ENCODE measurements around the gene GLCCI1. TPM values are rescaled to one million over a fixed set of nuclear protein-coding genes. Genes with fewer than 3 reads are reported as not detected.

The GLCCI1 gene
- total and polyA plus RNA-seq, 2 of the 8 experiments (the other 6 are each of a cell fraction or from before 2014, with no cell fraction given), result 12.4 to 27.7 TPM

DNA sequence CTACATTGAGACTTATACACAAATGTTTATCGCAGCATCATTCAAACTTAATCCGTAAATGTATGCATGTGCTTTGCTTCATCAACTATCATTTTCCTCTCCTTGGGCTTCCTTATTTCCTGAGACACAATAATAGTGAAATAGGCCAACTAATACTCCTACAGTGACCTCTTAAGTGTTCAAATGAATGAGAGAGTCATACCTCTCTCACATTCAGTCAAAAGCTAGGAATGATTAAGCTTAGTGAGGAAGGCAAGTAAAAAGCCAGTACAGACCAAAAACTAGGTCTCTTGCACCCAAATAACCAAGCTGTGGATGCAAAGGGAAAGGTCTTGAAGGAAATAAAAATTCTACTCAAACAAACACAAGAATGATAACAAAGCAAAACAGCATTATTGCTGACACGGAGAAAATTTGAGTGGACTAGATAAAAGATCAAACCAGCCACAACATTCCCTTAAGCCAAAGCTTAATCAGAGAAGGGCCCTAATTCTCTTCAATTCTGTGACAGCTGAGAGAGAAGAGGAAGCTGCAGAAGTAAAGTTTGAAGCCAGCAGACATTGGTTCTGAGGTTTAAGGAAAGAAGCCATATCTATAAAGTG lies 72.3 kb downstream of the GLCCI1 start:
- H2BK15ac ChIP-seq (ENCODE audit: low read length), result no peak overlapping the region
- 95% methylated on average over 3 of the region's 3 CpGs; no CpG with 5 or more reads in 1 of the 2 experiments for WGBS, 2 experiments (ENCODE audit: extremely low coverage in 1 of 2, insufficient coverage in 1 of 2, insufficient read length in 1 of 2, insufficient replicate concordance in 2 of 2, low coverage in 1 of 2, low lambda C conversion rate in 2 of 2, missing lambda C conversion rate in 1 of 2)
- H2BK120ac ChIP-seq (replicated peaks; ENCODE audit: low read depth, low read length), result no peak overlapping the region
- no peak overlapping the region for H3K56ac ChIP-seq (replicated peaks; ENCODE audit: insufficient read length, low read depth, low read length)
- no peak overlapping the region for H3K18ac ChIP-seq (ENCODE audit: extremely low read depth, low read length)
- no peaks in the 10 kb centered on the region for H3K9me3 ChIP-seq (ENCODE audit: insufficient read depth in 2 of 2, low read depth in 1 of 2, low read length in 1 of 2)
- H2BK12ac ChIP-seq (ENCODE audit: low read depth, low read length), result no peak overlapping the region
- H3K23me2 ChIP-seq (ENCODE audit: low read depth, low read length), result no peaks in the 10 kb centered on the region; the same call in 1 of the 2 replicates
- no peak overlapping the region for H4K5ac ChIP-seq (ENCODE audit: insufficient read length, low read depth, low read length)
- no peak overlapping the region for H2BK20ac ChIP-seq (ENCODE audit: low read length)
- POLR2A ChIA-PET (ENCODE audit: partially characterized antibody), result no interaction called here
- no peak overlapping the region for H3K4me2 ChIP-seq (ENCODE audit: insufficient read depth in 1 of 2, low read depth in 2 of 2, low read length in 2 of 2)
- no peak overlapping the region for H2BK5ac ChIP-seq (ENCODE audit: low read depth, low read length)
- no peak for DNase-seq (ENCODE audit: low read depth in 1 of 2, low spot score in 2 of 2)
- H3K27me3 ChIP-seq (replicated peaks in 1 of 4; ENCODE audit: control insufficient read depth in 3 of 4, extremely low read depth in 1 of 4, insufficient read depth in 3 of 4, low read length in 3 of 4), result no peaks in the 10 kb centered on the region
- no peaks in the 10 kb centered on the region for H3K79me1 ChIP-seq (ENCODE audit: low read depth, low read length)
- no peak overlapping the region for H2AFZ ChIP-seq (ENCODE audit: low read length)
- FAIRE-seq, result no peak
- peaks cover 0 to under 1% (median 0%) of the 10 kb centered on the region in 4 experiments; a peak in 1 of 7 replicates for H3K4me1 ChIP-seq (replicated peaks in 1 of 4; ENCODE audit: control insufficient read depth in 3 of 4, insufficient read depth in 4 of 4, low read length in 3 of 4)
- no peak overlapping the region for H4K8ac ChIP-seq (ENCODE audit: extremely low read depth, insufficient read depth, low read length)
- no peak overlapping the region for H4K91ac ChIP-seq (replicated peaks; ENCODE audit: insufficient read length, low read length)
- no peaks in the 10 kb centered on the region for H3K36me3 ChIP-seq (ENCODE audit: control insufficient read depth in 2 of 4, insufficient read depth in 4 of 4, low read length in 3 of 4)
- CTCF ChIA-PET (ENCODE audit: partially characterized antibody), result interaction anchor here (0.7 to 1.3 kb wide), 5 partner anchors 39 to 390 kb away, joined by 3 read pairs; no protein-coding TSS in a partner anchor
- H4K20me1 ChIP-seq (replicated peaks in 1 of 2; ENCODE audit: control insufficient read depth in 1 of 2, insufficient read depth in 2 of 2, low read length in 2 of 2), result no peaks in the 10 kb centered on the region
- TF ChIP-seq MAFK (IDR thresholded peaks at IDR 0.05; ENCODE audit: low read depth, low read length) (0 out of 2 replicates have a peak, but pooled peaks have one; percentile 62), EGR1 (IDR thresholded peaks at IDR 0.05; ENCODE audit: borderline replicate concordance, low read depth, low read length) (no peak), SIN3A (conservative IDR thresholded peaks at IDR 0.05 in 1 of 2, IDR thresholded peaks at IDR 0.05 in 1 of 2; ENCODE audit: low read depth in 1 of 2, low read length in 2 of 2) (no peak)
- no peak overlapping the region for H3K23ac ChIP-seq (ENCODE audit: insufficient read length)
- H3K4ac ChIP-seq (replicated peaks; ENCODE audit: insufficient read length, low read depth, low read length), result no peak overlapping the region
- no peaks in the 10 kb centered on the region for H3K79me2 ChIP-seq (ENCODE audit: control insufficient read depth in 1 of 2, insufficient read depth in 2 of 2, low read length in 2 of 2)
- no peak overlapping the region for H3K14ac ChIP-seq (ENCODE audit: insufficient read length)
- H2AK5ac ChIP-seq (ENCODE audit: low read depth, low read length), result no peak overlapping the region
- H3K9ac ChIP-seq (replicated peaks in 1 of 4; ENCODE audit: extremely low read depth in 1 of 4, low read depth in 3 of 4, low read length in 3 of 4), result no peak overlapping the region
- no peak overlapping the region for H3K27ac ChIP-seq (ENCODE audit: low read depth, low read length)
- no peak overlapping the region for H3K4me3 ChIP-seq (ENCODE audit: extremely low read depth in 1 of 4, insufficient read depth in 2 of 4, low read depth in 3 of 4, low read length in 4 of 4)
